UCSD-AML1 (cell line): ENCODE data around the gene DCTD.
A peak's percentile ranks its signal among the peaks of the same experiment; 100 is the strongest.

Experiments used
- DNase-seq: peaks from one replicate; lab custom pipeline; 2025; ENCODE audit not compliant: unreplicated experiment; lab: John Stamatoyannopoulos, UW

The DCTD gene

DNA sequence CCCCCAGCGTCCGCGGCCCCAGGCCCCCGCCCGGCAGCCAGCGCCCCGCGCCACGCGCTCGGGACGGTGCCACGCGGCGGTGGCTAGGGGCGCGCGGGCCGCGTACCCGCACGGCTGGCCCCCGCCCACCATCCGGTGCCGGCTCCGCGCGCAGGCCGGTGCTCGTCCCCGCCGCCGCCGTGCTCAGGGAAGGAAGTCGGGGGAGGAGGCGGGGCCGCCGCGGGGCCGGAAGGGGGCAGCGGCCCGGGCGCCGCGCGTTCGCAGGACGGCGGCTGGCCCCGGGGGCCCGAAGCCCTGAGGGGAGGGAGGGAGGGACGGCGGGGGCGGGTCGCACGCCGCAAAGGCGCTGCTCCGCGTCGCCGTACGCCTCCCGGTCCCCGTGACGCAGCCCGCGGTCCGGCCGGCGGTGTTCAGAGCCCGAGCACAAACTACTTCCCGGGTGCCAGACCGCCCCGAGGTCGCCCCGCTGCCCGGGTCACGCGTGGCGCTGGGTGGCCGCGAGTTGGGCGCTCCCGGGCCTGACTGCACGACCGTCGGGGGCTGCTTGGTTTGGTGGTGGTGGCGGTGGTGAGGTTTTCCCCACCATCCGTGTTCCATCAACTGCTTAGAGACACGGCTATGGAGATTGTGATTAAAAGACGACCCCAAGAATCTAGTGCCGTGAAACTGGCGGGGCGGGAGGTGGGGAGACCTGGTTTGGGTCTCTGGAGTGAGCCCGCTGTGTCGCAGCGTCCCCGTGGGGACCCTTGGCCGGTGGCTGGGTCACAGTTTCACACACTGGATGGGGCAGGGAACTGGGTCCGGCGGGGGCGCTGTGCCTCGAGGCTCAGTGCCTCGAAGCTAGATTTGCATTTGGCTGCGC lies at the start of gene DCTD:
Gene DCTD (minus strand): TSS at position 205 of the 862 bp plus-strand sequence. CDS start 1,818 bp downstream, outside the sequence.
- DNase-seq = peak; percentile 85

DNA sequence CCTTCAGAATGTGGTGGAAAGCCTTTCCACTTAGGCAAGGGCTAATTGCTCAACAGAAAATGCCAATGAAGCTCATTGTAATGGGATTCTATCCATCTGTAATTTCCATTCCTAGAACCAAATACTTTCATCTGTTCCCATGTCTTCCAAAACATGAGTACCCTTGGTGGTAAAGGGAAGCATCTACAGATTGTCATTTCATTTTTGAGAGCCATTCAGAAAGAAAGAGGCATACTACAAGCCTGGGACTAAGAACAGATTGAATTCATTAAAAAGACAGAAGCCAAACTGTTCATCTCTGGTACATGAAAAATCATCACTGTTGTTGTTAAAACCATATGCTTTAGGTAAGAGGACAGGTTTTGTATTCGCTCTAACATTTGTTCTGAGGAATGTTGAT lies 43.6 kb upstream of the DCTD start:
- no peak for DNase-seq

- no peak for DNase-seq
These were observed 43.0 kb upstream of the DCTD start for GRCh38 chr4:182960228-182960627.

DNA sequence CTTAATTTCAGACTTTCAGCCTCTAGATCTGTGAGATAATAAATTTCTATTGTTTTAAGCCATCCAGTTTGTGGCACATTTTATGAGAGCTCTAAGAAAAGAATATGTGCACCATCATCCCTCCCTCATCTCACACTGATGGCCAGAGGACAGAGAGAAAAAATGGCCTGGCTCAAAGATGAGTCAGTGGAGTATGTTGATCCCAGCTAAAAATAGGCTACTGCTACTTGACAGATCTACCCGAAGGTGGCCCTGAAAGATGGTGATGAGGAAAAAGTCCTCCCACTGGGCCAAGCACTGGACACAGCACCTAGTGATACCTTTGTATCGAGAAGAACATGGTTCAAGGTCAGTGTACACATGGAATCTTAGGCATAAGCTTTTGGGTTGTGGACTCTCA lies 38.2 kb upstream of the DCTD start:
- DNase-seq = no peak

DNA sequence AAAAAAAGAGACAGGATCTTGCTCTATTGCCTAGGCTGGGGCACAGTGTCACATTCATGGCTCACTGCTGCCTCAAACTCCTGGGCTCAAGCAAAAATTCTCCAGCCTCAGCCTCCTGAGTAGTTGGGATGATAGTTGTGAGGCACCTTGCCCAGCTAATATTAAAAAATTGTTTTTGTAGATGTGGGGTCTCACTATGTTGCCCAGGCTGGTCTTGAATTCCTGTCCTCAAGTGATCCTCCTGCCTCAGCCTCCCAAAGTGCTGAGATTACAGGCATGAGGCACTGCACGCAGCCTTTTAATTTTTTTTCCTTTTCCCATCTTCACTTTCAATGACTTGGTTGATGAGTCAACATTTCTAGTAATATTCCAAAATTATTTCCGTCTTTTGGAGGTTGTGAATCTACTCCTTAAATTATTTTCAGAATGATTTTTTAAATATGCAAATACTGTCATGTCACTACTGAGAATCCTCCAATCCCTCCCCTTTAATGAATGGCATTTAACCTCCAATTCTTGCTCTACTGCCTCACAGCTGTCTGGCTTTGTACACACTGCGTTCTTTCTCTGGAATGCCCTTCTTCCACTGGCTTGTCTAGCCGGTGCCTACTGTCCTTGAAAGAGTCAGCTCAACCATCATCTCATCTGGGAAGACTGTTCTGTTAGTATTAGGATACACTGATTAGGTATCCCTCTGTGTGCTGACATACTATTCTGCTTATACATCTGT lies 27.5 kb upstream of the DCTD start:
- DNase-seq = no peak

DNA sequence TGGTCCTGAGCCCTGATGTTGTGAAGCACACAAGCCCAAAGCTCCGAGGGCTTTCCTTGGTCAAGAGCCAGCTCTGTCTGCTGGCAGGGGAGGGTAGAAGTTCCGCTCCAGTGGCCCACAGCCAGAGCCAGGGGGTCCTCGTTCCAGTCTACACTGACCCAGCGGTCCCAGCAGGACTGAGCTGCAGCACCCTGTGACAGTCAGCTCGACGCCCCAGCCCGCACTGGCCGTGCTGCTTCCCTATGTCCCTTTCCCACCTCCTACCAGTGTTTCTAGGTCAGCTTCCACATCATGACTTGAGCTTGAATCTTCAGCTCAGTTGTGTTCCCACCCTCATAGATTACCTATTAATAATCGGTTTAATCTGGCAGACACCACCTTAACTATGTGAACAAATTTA lies 22.5 kb upstream of the DCTD start:
- no peak for DNase-seq

DNA sequence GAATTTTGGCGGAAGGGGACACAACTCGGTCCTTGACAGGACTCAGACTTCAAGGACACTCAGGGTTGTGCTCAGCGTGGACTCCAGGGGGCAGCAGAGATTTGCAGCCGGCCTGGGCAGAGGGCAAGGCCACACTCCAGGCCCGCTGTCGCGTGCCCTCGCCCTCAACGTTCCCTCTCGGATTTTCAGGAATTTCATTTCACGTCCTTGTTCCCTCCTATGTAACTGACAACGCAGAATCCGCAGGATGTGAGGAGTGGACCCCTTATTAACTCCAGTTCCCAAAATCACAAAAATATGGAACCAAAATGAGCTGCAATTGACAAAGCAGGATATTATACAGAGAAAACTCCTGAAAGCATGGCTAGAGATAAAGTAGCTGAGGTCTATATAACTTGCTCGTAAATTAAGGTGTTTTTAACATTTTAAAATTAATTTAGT lies 21.0 kb upstream of the DCTD start:
- peak; percentile 83 for DNase-seq

DNA sequence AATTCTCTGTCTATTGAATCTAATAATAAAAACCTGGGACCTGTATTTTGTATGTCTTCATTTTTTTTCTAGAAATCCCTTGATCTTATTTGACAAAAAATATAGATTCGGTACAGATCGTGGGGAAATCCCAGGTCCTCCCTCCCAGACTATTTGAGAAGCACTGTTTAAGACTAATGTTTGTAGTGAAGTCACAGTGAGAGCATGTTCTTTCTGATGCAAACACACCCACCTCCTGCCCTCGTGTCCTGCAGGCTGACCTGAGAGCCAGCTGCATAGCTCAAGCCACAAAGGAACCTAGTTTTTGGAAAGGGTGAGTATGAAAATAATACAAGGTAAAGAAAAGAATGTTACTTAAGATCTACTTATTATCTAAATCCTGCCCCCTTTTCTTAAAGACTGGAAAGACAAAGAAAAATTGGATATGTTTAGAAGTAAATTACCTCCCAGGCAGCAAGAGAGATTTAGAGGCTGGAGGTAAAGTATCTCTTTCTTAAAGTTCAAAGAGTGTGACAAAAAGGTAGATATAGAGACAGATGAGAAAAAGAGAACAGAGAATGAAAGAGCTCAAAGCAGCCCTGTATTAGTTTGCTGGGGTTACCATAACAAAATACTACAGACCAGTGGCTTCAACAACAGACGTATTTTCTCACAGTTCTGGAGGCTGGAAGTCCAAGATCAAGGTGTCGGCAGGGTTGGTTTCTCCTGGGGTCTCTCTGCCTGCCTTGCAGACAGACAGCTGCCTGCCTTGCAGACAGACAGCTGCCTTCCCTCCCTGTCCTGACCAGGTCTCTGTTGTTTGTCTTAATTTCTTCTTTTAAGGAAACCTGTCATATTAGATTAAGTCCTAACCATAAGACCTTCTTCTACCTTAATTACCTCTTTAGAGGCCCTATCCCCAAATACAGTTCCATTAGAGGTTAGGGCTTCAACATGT lies 20.4 kb upstream of the DCTD start:
- DNase-seq = no peak

DNA sequence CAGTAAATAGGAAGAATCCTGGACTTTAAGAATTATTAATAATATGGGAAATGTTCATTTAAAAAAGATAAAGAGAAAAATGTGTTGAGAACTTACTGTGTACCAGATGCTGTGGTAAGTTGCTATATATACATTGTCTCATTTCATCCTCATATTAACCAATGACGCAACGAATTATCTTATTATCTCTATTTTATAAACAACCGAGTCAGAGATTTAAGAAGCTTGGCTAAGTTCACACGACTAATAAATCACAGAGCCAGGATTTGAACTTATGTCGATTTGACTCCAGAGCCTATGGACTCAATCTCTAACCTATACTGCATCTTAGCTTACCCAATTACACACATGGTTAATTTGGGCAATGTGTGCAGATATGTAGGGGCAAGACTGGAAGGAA lies 15.5 kb upstream of the DCTD start:
- DNase-seq = no peak

GRCh38 chr4:182931691-182932345 lies 14.6 kb upstream of the DCTD start:
- no peak for DNase-seq

DNA sequence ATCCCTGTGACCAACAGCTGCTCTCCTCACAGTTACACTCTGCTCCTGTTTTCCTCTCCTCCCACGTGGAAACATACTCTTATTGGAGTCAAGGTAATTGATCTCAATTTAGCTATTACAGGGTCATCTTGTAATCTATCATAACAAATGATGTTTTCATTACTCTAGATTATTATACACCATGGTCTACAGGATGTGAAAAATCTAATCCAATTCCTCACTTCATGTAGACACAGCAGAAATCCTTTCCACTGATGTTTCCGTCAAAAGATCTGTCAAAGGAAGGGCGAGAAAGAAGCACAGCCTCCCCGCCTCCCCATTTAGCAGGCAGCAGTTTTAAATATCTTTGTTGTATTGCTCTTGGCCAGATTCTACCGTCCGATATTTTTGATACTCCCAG lies 13.7 kb upstream of the DCTD start:
- no peak for DNase-seq

GRCh38 chr4:182929296-182929695 lies 12.1 kb upstream of the DCTD start:
- no peak for DNase-seq

GRCh38 chr4:182928061-182928460 lies 10.9 kb upstream of the DCTD start:
- DNase-seq = no peak

GRCh38 chr4:182927505-182927904 lies 10.3 kb upstream of the DCTD start:
- DNase-seq = no peak

GRCh38 chr4:182925855-182926254 lies 8.7 kb upstream of the DCTD start:
- no peak for DNase-seq

GRCh38 chr4:182925298-182925757 lies 8.1 kb upstream of the DCTD start:
- peak; percentile 83 for DNase-seq

- DNase-seq = no peak
These were observed 7.3 kb upstream of the DCTD start for GRCh38 chr4:182924497-182924896.

GRCh38 chr4:182923796-182924340 lies 6.7 kb upstream of the DCTD start:
- no peak for DNase-seq

- no peak for DNase-seq
These were observed 6.2 kb upstream of the DCTD start for GRCh38 chr4:182923366-182923765.
